ENCODE data around the gene BLOC1S4.

The BLOC1S4 gene

DNA sequence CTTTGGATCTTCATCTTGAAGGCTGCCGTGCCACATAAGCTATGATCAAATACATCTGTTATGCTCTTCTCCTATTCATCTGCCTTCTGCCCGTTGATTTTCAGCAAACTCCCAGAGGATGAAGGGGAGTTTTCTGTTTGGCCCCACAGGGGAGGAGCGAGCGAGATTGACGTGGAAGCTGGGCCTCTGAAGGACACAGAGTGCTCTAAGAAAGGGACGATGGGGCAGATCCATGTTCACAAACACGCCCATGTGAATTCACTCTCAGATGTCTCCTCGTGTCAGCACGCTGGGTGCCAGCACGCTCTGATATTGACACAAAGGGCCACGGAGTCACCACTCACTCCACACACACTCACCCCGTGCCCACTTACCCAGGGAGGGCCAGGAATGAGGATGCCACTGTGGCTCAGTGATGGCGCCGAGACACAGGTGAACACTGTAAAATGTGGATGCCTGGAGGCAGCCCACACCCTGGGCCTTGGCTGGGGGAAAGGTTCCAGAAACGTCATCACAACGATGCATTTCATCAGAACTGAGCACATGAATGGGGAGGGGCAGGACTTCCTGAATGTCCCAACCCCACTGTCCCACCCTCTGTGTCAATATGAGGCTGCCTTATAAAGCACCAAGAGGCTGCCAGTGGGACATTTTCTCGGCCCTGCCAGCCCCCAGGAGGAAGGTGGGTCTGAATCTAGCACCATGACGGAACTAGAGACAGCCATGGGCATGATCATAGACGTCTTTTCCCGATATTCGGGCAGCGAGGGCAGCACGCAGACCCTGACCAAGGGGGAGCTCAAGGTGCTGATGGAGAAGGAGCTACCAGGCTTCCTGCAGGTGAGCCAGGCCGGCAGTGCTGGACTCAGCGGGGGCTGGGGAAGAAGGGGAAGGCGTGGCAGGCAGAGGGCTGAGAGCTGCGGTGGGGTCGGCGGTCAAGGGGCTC lies 22.5 kb upstream of the BLOC1S4 start, which contains the start of gene S100P:
Gene S100P, plus strand, starts transcription at position 648 of the 946 bp plus-strand sequence. Its CDS starts 55 bp downstream, at position 703.
- DNase-seq (ENCODE audit: low read depth), result no peak

DNA sequence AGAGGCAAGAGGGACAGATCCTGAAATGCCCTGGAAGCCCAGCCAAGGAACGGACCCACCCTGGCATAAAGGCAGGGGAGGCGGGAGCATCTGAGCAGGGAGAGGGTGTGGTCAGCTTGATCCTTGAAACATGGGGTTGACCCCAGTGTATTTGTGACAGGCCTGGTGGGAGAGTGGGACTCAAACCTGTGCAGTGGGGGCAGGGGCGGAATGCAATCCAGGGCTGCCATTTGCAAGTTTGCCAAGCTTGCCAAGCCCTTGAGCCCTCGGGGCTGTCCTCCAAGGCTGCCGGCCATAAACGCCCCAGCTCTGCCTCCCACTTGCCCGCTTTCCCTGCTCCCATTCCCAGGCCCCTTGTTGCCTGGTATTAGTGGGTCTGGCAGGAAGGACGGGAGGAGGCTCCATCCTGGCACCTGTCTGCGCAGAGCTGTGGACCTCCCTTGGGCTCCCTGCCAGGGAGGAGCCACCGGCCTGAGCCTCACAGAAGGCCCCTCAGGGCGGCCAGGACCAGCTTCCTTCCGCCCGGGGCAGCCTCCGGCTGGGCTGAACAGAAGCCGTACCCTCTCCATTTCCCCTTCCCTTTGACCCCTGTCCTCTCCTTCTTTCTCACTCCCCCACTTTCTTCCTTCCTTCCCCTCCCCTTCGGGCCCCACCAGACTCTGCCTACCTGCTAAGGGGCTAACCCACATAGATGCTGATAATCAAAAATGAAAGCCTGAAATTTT lies 21.6 kb upstream of the BLOC1S4 start:
- TF ChIP-seq, protein P1, sequence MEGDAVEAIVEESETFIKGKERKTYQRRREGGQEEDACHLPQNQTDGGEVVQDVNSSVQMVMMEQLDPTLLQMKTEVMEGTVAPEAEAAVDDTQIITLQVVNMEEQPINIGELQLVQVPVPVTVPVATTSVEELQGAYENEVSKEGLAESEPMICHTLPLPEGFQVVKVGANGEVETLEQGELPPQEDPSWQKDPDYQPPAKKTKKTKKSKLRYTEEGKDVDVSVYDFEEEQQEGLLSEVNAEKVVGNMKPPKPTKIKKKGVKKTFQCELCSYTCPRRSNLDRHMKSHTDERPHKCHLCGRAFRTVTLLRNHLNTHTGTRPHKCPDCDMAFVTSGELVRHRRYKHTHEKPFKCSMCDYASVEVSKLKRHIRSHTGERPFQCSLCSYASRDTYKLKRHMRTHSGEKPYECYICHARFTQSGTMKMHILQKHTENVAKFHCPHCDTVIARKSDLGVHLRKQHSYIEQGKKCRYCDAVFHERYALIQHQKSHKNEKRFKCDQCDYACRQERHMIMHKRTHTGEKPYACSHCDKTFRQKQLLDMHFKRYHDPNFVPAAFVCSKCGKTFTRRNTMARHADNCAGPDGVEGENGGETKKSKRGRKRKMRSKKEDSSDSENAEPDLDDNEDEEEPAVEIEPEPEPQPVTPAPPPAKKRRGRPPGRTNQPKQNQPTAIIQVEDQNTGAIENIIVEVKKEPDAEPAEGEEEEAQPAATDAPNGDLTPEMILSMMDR (conservative IDR thresholded peaks at IDR 0.05; ENCODE audit: low read depth, low read length), result no peak
- no peak overlapping the region for H3K4me3 ChIP-seq (ENCODE audit: low read length)
- no peak for DNase-seq (ENCODE audit: low read depth)

More for the DNA sequence above, 22.5 kb upstream of the BLOC1S4 start, which contains the start of gene S100P:
- TF ChIP-seq, protein P1 (conservative IDR thresholded peaks at IDR 0.05; ENCODE audit: low read depth, low read length), result no peak
- no peak within 1 kb of the TSS for H3K4me3 ChIP-seq (ENCODE audit: low read length)

DNA sequence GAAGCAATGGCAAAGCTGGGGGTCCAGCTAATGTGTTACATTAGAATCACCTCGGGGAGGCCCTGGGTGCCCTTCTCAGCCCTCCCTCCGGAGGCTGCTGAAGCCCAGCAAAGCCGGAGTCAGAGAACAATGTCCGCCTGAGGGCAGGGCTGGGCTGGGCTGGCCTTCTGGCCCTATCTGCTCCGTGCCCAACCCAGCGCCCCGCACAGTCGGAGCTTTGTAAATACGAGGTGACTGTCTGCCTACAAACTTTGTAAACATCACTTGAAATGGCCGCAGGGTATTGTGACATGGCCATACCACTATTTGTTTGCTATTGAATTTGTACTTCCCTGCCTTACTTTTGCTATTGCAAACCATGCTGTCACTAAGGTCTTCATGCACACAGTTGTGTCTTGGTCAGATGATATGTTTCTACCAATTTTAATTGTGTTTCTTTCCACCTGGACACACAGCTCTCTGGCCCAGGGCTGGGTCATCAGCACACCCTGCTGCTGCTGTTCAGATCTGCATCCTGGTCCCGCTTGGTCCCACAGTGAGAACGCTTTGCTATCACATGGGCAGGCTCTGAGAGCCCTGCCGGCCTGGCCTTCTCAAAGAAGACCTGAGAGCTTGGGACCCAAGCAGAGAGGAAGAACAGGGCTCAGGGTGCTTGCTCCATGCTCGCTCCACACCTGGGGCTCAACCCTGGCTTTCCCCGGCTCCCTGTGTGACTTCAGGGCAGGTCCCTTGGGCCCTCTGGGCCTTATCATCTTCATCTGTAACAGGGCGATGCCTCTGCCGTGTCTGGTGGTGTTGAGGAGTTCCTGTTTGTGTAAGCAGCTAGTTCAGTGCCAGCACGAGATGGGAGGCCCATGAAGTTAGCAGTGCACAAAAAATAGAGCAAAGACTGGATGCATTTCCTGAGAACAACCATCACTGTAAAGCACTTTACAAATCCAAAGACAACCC lies 20.0 kb upstream of the BLOC1S4 start:
- H3K4me3 ChIP-seq (ENCODE audit: low read length), result no peak overlapping the region
- TF ChIP-seq, protein P1 (conservative IDR thresholded peaks at IDR 0.05; ENCODE audit: low read depth, low read length), result no peak
- no peak for DNase-seq (ENCODE audit: low read depth)

DNA sequence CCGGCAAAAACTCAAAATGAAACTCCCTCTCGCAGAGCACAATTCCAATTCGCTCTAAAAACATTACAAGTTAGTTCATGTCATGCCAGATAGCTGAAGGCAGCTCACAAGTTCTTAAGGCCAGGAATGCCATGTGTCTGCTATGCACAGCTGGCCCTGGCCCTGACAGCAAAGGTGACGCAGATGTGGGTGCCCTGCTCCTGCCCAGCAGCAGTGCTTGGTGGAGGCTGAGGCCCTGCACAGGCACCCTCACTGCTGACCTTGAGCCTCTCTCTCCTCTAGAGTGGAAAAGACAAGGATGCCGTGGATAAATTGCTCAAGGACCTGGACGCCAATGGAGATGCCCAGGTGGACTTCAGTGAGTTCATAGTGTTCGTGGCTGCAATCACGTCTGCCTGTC lies 19.4 kb upstream of the BLOC1S4 start:
- TF ChIP-seq, protein P1 (conservative IDR thresholded peaks at IDR 0.05; ENCODE audit: low read depth, low read length), result no peak
- DNase-seq (ENCODE audit: low read depth), result no peak
- H3K4me3 ChIP-seq (ENCODE audit: low read length), result no peak overlapping the region

DNA sequence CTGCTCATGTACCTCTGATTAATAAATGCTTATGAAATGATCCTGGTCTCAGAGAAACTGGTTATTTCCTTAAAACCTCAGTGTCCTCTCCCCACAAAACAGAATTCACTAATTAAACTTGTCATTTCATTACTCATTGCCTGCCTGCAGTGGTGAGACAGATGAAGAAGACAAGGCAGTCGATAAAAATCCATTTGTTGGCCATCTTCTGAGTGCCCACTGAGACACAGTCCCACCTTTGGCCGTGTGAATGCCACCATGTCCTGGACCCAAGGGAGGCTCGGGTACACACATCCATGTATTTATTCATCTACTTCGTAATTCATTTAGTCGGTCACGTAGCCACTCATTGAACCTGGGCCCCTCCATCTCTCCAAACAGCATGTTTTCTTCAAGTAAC lies 18.8 kb upstream of the BLOC1S4 start:
- H3K4me3 ChIP-seq (ENCODE audit: low read length), result no peak overlapping the region
- TF ChIP-seq, protein P1 (conservative IDR thresholded peaks at IDR 0.05; ENCODE audit: low read depth, low read length), result no peak
- DNase-seq (ENCODE audit: low read depth), result no peak

DNA sequence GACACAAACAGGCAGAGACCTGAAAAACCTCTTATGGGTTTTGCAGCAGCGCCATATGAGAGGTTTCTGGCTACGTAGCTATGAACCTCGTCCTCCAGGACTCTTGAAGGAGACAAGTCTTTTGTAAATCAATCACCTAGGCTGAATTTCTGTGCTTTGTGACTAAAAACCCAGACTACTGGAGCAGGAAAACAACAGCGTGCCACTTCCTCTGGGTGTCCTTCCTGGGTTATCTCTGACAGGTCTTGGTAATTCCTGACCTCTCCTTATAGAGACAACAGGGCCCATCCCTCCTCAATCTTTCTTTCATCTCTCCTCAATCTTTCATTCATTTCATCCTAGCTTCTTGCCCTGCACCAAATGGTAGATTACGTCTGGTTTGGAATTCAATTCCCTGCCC lies 16.6 kb upstream of the BLOC1S4 start:
- DNase-seq (ENCODE audit: low read depth), result no peak
- TF ChIP-seq, protein P1 (conservative IDR thresholded peaks at IDR 0.05; ENCODE audit: low read depth, low read length), result no peak
- no peak overlapping the region for H3K4me3 ChIP-seq (ENCODE audit: low read length)

Measured in retinal pigment epithelial cell (primary cell).